DOHH2 (cell line): ENCODE measurements around the gene DKKL1.

ENCODE experiments used
- H3F3A ChIP-seq: fragments of 200-600 bp; sonication (generic), shearing (Covaris generic); 2 replicates; pipeline ENCODE4 v1.6.0; 2016; ENCODE audit warnings: antibody characterized with exemption, mild to moderate bottlenecking; ENCODE audit not compliant: control insufficient read depth, insufficient read depth
- H3K27ac ChIP-seq: fragments of 200-600 bp; sonication (generic); 2 replicates; pipeline ENCODE4 v1.5.1; 2014; ENCODE audit warnings: low read depth, mild to moderate bottlenecking, low read length, moderate library complexity
- H3K27me3 ChIP-seq: fragments of 200-600 bp; sonication (generic); 2 replicates; pipeline ENCODE4 v1.6.1; 2014; ENCODE audit warnings: mild to moderate bottlenecking, low read length, mixed read lengths; ENCODE audit not compliant: control insufficient read depth
- H3K36me3 ChIP-seq: fragments of 200-600 bp; sonication (generic); 2 replicates; pipeline ENCODE4 v1.6.1; 2014; ENCODE audit warnings: mild to moderate bottlenecking, low read length, moderate library complexity, mixed read lengths; ENCODE audit not compliant: control insufficient read depth
- H3K4me1 ChIP-seq: fragments of 200-600 bp; sonication (generic); 2 replicates; pipeline ENCODE4 v1.6.1; 2014; ENCODE audit warnings: mild to moderate bottlenecking, low read length, mixed read lengths; ENCODE audit not compliant: control insufficient read depth
- H3K4me2 ChIP-seq: fragments of 200-600 bp; sonication (generic); 2 replicates; pipeline ENCODE4 v1.6.0; 2014; ENCODE audit warnings: mild to moderate bottlenecking, low read length, moderate library complexity
- H3K4me3 ChIP-seq: fragments of 200-600 bp; sonication (generic); 2 replicates; pipeline ENCODE4 v1.5.1; 2014; ENCODE audit warnings: mild to moderate bottlenecking, low read length, mixed read lengths
- H3K79me2 ChIP-seq: fragments of 200-600 bp; sonication (generic); 2 replicates; pipeline ENCODE4 v1.6.1; 2014; ENCODE audit warnings: mild to moderate bottlenecking, low read length, mixed read lengths; ENCODE audit not compliant: control insufficient read depth
- H3K9me2 ChIP-seq: fragments of 200-600 bp; sonication (generic); replicated peaks from 2 replicates; pipeline ENCODE4 v1.6.1; 2014; ENCODE audit warnings: mild to moderate bottlenecking, low read length, mixed read lengths; ENCODE audit not compliant: control insufficient read depth
- H3K9me3 ChIP-seq: fragments of 200-600 bp; sonication (generic); 2 replicates; pipeline ENCODE4 v1.6.1; 2014; ENCODE audit warnings: antibody characterized with exemption, low read length, mixed read lengths; ENCODE audit not compliant: control insufficient read depth, insufficient read depth
- H4K20me1 ChIP-seq: fragments of 200-600 bp; sonication (generic); 2 replicates; pipeline ENCODE4 v1.6.0; 2014; ENCODE audit warnings: low read depth, mild to moderate bottlenecking, antibody characterized with exemption, low read length, moderate library complexity; ENCODE audit not compliant: control insufficient read depth, insufficient read depth
- CTCF ChIP-seq: fragments of 200-600 bp; sonication (generic); IDR thresholded peaks from one replicate; pipeline ENCODE4 v1.5.1; 2014; ENCODE audit warnings: antibody characterized with exemption, mild to moderate bottlenecking, low read depth, low read length; ENCODE audit not compliant: poor library complexity, severe bottlenecking
- EZH2phosphoT487 ChIP-seq: fragments of 200-600 bp; sonication (generic); IDR thresholded peaks from 2 replicates; pipeline ENCODE4 v1.6.1; 2017; ENCODE audit warnings: borderline replicate concordance, mild to moderate bottlenecking, antibody characterized with exemption, low read length, moderate library complexity, mixed read lengths

DKKL1 gene

GRCh38 chr19:49398001-49398615 is 34.4 kb downstream of the DKKL1 start:
- H3F3A ChIP-seq: peaks cover 2% of the 10 kb centered on the region; the same call in 1 of the 2 replicates
- no peaks in the 10 kb centered on the region for H3K79me2 ChIP-seq
- TF ChIP-seq EZH2phosphoT487: no peak
- TF ChIP-seq CTCF: no peak
- H3K36me3 ChIP-seq: no peaks in the 10 kb centered on the region
- no peaks in the 10 kb centered on the region for H3K9me2 ChIP-seq
- no peak overlapping the region for H3K4me2 ChIP-seq
- peaks cover 17% of the 10 kb centered on the region for H3K4me1 ChIP-seq
- no peaks in the 10 kb centered on the region for H3K9me3 ChIP-seq
- H4K20me1 ChIP-seq: no peaks in the 10 kb centered on the region
- no peaks in the 10 kb centered on the region for H3K27me3 ChIP-seq
- H3K4me3 ChIP-seq: no peak overlapping the region
- H3K27ac ChIP-seq: no peak overlapping the region

GRCh38 chr19:49398931-49399330 is 35.3 kb downstream of the DKKL1 start:
- TF ChIP-seq CTCF (no peak), EZH2phosphoT487 (no peak)
- Histone ChIP-seq H3K9me2 (no peaks in the 10 kb centered on the region), H3K9me3 (no peaks in the 10 kb centered on the region), H3K36me3 (no peaks in the 10 kb centered on the region), H3K4me1 (peaks cover 17% of the 10 kb centered on the region), H3K79me2 (no peaks in the 10 kb centered on the region), H3F3A (peaks cover 5% of the 10 kb centered on the region), H3K4me2 (no peak overlapping the region), H3K27ac (no peak overlapping the region), H4K20me1 (no peaks in the 10 kb centered on the region), H3K4me3 (no peak overlapping the region), H3K27me3 (no peaks in the 10 kb centered on the region)

- TF ChIP-seq CTCF (no peak), EZH2phosphoT487 (no peak)
- H3K36me3 ChIP-seq: no peaks in the 10 kb centered on the region
- no peaks in the 10 kb centered on the region for H3K9me2 ChIP-seq
- H3K4me1 ChIP-seq: peaks cover 28% of the 10 kb centered on the region
- no peaks in the 10 kb centered on the region for H3K9me3 ChIP-seq
- no peaks in the 10 kb centered on the region for H4K20me1 ChIP-seq
- no peaks in the 10 kb centered on the region for H3K27me3 ChIP-seq
- H3F3A ChIP-seq: peaks cover 5% of the 10 kb centered on the region
- no peak overlapping the region for H3K4me2 ChIP-seq
- H3K4me3 ChIP-seq: no peak overlapping the region
- H3K27ac ChIP-seq: no peak overlapping the region
- H3K79me2 ChIP-seq: no peaks in the 10 kb centered on the region
Observed at GRCh38 chr19:49400029-49400428, 36.4 kb downstream of the DKKL1 start.
